Islet precursor cell (in vitro differentiated cells): ENCODE data around the gene MOV10L1.
"Not testable (repeated sequence)": the region's sequence is repeated elsewhere in the genome, so short reads cannot be mapped to it uniquely, and the experiment has no call there.

ENCODE experiments used
- DNase-seq: peaks from one replicate; pipeline ENCODE4 v3.0.0-alpha.2; 2018

The MOV10L1 gene

GRCh38 chr22:50111056-50111455, 21.2 kb downstream of the MOV10L1 start:
- no peak for DNase-seq

GRCh38 chr22:50112151-50113118, 22.6 kb downstream of the MOV10L1 start:
- DNase-seq = peak; percentile 83

DNA sequence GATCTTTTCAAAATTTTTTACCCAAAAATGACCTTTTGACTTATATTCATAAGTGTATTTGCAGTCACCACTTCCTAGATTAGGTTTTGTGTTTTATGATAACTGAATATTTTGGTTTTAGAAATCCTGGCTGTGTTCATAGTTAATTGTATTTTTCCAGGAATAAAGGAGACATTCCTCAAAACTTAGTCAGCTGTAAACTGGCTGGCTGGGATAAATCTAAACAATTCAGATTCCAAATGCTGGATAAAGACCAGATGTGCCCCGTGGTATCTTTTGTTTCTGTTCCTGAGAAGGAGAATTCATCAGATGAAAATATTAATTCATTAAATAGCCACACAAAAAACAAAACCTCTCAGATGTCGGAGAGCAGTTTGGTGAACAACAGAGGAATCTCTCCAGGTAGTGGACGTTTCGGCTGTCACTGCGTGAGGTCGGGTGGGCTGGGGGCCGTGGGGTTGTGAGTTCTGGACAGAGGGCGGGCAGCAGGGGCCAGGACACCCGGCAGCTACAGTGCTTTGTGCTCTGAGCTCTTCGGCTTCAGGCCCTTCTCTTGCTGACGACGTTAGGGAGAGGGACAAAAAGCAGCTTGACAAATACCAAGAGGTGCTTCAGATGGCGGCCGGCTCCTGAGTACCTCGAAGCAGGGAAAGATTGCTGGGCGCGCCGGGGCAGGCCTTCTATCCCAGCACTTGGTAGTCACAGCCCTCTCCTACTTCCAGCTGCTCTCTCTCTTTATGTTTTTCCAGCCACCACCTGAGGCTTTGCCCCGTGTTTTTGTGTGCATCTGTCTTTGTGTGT, 24.6 kb downstream of the MOV10L1 start:
- DNase-seq = no peak

DNA sequence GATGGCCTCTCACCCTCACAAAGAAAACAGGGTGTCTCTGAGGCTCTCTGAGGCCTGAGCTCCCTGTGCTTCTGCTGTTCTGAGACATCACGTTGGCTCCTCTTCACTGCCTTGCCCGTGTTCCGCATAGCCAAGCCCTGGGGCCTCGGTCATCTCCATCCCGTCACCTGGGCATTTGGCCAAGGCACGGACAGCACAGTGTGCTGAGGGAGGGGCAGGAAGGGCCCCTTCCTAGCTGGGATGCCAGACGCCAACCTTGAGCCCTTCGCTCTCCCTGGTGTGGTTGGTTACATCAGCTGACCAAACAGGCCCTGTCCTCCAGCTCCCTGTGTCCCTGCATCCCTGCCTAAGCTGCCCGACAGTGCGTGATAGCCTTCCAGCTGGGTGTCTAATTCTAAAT, 25.9 kb downstream of the MOV10L1 start:
- DNase-seq = no peak

- DNase-seq = no peak
Observed at GRCh38 chr22:50117168-50117762, 27.5 kb downstream of the MOV10L1 start.

GRCh38 chr22:50118129-50118528, 28.3 kb downstream of the MOV10L1 start:
- no peak for DNase-seq

DNA sequence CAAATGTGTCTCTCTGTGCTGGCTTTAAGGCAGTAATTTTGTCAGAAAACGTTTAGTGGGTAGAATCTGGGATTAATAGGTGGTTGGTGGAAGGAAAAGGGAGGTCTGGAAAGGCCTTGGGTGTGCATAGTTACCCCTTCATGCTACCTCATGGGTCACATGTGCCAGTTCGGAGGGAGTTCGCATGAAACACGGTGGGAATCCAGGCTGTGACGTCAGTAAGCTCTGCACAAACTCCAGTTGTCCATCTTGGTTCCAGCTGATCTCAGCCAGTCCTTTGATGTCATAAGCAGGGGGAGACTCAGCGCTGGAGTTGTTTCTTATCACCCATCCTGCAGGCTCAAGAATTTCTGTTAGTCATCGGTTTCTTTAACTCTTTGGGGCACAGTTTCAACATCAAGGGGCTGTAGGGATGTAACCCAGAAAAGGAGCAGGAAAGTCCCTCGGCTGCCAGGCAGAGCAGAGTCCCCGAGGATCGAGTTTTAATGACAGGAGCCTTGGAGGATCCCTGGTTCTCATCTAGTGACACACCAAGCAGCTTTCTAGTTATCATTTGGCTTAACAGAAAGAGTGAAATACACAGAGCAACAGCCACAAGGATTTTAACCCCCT, 28.9 kb downstream of the MOV10L1 start:
- DNase-seq = peak; percentile 86

DNA sequence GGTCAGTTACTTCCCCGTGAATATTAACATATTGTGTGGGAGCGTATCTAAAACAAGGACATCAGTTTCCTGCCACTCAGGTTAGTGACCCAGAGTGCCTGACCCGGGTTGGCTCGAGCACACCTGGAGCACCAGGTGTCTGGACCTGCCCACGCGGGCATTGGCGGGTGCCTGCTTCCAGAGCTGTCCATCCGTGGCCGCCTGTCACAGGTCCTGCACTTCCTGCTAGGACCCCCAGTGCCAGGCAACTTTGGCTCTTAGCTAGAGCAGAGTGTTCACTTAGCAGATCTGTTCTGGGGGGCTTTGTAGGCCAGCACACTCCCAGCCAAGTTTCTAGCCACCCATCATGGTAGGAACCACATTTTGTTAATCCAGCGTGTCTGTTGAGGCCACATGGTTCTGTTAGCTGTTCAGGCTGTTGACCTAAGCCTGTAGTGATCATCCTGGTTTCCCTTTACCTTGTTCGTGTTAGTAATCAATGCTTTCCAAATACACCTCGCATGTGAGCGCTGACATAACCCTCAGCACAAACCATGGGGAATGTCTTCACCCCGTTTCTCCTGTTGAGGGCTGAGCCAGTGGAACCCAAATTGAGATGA, 29.5 kb downstream of the MOV10L1 start:
- no peak for DNase-seq

DNA sequence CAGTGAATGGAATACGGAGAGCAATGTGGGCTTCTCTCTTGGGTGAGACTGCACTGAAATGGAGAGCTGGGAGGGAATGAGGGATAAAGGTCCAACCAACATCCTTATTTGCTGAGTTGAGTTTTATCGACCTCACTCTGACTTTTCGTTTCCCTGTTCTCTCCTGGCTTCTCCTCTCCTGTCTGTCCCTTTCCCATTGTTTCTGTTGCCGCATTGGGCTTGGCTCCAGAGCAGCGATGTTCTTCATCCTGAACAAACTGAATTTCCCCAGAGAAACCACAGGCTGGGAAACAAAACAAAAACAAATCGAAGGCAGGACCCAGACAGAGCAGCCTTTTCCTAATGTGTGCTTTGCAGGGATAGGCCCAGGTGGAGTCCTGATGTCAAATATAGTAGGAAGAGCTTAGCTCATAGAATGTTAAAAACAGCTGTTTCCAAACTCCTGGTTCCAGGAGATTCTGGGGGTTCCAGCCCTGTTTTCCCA, 30.0 kb downstream of the MOV10L1 start:
- DNase-seq = no peak

- no peak for DNase-seq
Observed at GRCh38 chr22:50121202-50121740, 31.5 kb downstream of the MOV10L1 start.

DNA sequence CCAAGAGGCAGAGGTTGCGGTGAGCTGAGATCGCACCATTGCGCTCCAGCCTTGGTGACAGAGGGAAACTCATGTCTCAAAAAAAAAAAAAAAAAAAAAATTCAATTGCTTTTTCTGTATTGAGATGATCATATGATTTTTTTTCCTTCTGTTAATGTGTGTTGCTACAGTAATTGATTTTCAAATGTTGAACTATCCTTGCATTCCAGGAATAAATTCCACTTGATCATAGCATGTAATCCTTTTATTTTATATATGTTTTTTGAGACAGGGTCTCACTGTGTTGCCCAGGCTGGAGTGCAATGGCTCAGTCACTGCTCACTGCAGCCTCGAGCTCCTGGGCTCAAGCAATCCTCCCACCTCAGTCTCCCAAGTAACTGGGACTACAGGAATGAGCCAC, 33.3 kb downstream of the MOV10L1 start:
- no peak for DNase-seq

DNA sequence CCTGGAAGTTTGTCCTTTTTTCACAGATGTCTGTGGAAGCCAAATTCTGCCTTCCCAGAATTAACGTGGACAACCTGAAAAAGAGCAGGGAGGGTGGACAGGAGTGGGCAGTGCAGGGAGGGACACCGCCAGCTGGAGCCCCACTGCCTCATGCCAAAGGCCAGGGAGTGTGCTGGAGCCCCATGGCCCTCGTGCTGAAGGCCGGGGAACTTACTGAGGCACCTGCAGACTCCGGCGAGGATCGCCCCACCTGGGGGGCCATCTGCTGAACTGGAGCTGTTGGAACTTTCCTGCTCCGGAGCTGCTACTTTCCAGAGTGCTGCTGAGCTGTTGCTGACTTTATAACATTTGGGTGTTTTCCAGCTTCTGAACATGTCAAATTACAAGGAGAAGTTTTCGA, 35.2 kb downstream of the MOV10L1 start:
- no peak for DNase-seq

DNA sequence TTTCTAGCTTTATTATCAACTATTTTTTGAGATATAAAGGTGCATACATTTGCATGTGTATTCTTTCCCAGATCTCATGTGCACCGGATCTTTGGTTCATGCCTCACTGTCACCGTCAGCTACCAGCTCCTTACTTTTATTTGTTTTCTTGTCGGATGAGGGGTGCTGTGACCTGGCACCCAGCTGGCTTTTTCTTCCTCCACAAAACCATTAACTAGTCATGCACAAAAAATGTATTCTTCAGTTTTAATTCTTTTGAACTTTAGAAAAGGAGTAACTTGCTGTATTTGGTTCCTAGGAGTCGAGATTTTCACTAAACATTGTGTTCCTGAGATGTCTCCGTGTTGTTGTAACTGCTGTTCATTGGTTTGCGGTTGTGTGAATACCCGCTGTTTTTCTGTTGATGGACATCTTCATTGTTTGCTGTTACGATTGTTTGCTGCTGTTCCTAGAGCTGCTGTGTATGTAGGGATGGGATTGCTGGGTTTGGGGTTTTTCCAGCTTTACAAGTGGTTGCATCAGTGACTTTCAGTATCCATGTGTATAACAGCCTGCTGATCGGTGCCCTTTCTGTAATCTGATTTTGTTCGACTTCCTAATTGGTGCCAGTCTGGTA, 39.4 kb downstream of the MOV10L1 start:
- DNase-seq = no peak

DNA sequence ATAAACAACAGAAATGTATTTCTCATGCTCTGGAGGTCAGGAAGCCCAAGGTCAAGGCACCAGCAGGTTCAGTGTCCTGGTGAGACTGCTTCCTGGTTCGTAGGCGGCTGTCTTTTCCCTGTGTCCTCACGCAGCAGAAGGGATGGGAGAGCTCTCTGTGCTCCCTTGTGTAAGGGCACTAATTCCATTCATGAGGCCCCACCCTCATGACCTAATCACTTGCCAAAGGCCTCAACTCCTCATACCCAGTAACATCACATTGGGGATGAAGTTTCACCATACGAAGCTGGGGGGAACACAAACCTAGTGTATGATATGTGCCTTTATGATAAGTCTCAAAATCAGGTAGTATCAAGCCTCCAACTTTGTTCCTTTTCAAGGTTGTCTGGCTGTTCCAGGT, 42.1 kb downstream of the MOV10L1 start:
- DNase-seq = no peak

DNA sequence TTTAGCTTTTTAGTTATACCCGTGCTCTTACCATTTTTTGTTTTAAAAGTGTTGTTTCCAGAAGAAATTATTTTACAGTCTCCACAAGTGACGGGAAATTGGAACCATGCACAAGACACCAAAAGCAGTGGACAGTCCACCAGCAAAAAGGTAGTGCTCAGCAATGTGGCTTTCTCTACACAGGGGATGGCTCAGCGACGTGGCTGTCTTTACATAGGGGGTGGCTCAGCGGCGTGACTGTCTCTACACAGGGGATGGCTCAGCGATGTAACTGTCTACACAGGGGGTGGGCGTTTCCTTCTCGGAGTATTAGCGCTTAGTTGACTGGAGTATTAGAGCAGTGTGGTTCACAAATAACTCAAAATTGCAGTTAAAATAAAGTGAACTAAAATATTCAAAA, 44.7 kb downstream of the MOV10L1 start:
- DNase-seq = no peak

DNA sequence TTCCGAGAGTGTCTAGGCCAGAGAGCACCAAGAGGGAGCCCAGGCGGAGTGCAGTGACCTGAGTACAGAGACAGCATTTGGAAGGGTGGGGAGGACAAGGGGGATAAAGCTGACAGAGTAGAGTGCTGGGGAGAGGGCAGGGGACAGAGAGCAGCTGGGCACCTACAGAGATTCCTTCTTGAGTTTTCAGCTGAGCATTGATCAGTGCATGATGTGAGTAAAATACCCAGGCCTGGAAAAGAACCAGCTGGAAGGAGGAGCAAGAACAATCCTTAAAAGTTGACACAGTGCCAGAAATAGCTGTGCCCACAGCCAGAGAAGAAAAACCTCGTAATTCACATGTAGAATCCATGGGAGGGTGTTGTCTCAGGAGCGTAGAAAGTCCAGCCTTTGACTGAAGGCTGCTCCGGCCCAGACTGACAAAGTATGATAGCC, 46.8 kb downstream of the MOV10L1 start:
- no peak for DNase-seq

GRCh38 chr22:50137277-50137676, 47.5 kb downstream of the MOV10L1 start:
- DNase-seq = not testable (repeated sequence)

- DNase-seq = no peak
Observed at GRCh38 chr22:50138041-50138440, 48.2 kb downstream of the MOV10L1 start.

DNA sequence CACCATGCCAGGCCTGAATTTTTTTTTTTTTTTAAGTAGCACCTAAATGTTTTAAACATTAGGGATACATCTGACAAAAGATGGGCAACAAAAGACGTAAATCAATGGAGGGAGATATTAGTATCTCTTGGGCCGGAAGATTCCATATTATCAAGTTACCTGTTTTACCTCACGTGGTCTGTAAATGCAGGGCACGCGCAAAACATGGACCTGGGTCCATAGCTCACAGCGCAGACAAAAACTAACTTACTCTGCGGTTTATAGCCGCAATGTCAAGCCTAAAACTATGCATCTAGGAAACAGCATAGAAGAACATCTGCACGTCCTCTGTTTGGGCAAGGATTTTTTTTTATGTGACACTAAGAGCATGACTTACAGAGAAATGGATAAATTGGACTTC, 49.2 kb downstream of the MOV10L1 start:
- no peak for DNase-seq

GRCh38 chr22:50139843-50140415, 50.1 kb downstream of the MOV10L1 start:
- DNase-seq = no peak

- no peak for DNase-seq
Observed at GRCh38 chr22:50140615-50141014, 50.8 kb downstream of the MOV10L1 start.
